ENCODE data around the gene GRN.

GRCh38 chr17:44362949-44363612, 18.0 kb downstream of the GRN start:
- TF ChIP-seq CTCF (IDR thresholded peaks at IDR 0.05) (no peak), POLR2A (IDR thresholded peaks at IDR 0.05) (no peak), POLR2AphosphoS5 (IDR thresholded peaks at IDR 0.05) (no peak)

Measured in breast epithelium (tissue), 3 donors.